HG03175 (cell line): ENCODE data around the gene ZDHHC11B.

ENCODE experiments used
- ATAC-seq: cut with Tn5 transposase; IDR thresholded peaks from one replicate; pipeline ENCODE4 v1.9.1; 2021; ENCODE audit warnings: mild to moderate bottlenecking, moderate library complexity; ENCODE audit not compliant: unreplicated experiment

The ZDHHC11B gene

GRCh38 chr5:663436-664342 is 120.8 kb downstream of the ZDHHC11B start:
- ATAC-seq: no peak

DNA sequence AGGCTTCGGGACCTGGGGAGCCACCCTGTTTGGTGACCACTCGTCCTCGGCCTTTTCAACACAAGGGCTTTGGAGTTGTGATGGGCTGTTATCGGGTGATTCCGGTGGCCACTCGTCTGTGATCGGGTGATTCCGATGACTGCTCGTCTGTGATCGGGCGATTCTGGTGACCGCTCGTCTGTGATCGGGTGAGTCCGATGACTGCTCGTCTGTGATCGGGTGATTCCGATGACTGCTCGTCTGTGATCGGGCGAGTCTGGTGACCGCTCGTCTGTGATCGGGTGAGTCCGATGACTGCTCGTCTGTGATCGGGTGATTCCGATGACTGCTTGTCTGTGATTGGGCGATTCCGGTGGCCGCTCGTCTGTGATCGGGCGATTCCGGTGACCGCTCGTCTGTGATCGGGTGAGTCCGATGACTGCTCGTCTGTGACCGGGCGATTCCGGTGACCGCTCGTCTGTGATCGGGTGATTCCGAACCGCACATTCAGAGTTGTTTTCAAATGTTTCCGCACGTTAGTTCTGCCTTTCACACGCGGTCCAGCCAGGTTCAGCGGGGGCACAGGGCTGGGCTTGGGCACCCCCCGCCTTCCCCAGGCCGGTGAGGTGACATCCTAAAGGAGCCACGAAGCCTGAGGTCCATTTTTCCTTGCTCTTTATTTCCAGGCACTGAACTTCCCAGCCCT is 121.6 kb downstream of the ZDHHC11B start:
- ATAC-seq: no peak

DNA sequence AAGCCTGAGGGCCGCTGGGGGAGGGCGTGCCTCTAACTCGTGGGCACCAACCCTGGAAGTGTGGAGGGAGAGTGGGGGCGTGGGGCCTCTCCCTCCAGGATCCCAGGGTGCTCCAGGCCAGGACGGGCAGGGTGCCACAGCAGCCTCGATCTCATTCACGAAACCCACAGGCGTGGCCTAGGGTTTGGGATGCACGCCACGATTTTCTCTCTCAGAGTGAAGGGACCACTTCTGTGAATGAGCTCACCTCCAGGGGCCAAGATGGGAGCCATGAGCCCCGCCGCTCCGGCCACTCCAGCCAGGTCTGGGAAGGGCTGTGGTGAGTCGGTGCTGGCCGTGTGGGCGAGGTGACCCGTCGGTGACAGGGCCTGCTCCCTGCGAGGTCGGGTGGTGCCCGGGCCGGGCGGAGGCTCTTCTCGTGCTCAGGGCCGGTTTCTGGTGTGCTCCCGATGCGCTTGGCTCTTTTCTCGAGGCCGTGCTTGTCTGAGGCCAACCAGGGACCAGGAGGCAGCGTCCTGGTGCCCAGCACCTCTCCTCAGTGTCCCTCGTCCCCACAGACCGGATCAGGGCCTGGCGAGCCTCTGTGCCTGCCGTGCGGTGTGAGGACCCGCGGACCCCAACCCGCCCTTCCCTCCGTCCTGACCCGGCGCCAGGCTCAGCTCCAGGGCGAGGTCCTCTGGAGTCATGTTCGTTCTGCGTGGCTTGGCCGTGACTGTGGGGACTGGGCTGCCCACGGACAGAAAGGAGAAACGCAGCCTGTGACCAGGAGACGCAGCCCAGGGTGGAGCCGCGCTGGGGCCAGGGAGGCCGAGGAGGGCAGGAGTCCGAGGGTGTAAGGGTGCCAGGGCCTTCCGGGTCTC is 122.4 kb downstream of the ZDHHC11B start:
- ATAC-seq: no peak

DNA sequence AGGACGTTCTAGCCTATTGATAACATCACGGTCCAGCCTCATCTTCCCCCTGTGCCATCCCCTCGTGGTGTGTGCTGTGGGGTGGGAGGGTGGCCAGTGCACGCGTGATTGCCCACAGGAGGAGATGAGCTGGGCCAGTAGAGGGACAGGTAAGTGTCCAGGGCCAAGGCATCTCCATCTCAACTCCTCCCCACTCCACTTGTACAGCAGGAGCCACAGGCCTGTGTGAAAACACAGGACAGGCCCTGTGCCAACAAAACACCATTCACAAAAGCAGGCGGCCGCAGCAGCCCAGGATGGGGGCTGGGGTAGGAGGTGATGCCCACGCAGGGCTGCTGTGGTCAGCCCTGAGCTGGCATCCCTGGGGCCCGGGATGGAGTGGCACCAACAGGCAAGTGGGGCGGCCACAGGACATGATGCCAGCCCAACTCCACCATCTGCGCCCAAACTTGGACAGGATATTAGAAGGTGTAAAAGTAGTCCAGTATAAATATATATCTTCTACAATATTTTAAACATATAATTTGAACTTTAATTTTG is 124.0 kb downstream of the ZDHHC11B start:
- ATAC-seq: no peak
